Measurements from ENCODE around the gene ACP4. TPM values are rescaled to one million over a fixed set of nuclear protein-coding genes. Genes with fewer than 3 reads are reported as not detected.

The ACP4 gene
- total and polyA plus RNA-seq, 2 of the 13 experiments (the other 11 are each of a cell fraction or from before 2014, with no cell fraction given) = 0.08 TPM; not detected in 1

- H3K27ac ChIP-seq (ENCODE audit: extremely low read length, insufficient read depth, low read length) = no peak overlapping the region
- in situ Hi-C loops (cut with HindIII; ENCODE audit: extremely low pct_ligation_motif_present, low pct_unique_long_range_greater_than_20kb) (no loop called here), intact Hi-C loops (cut with micrococcal nuclease; ENCODE audit: unreplicated experiment) (no loop called here)
- H3K9ac ChIP-seq (ENCODE audit: insufficient read depth, low read depth, low read length) = no peak overlapping the region
- H4K20me1 ChIP-seq (ENCODE audit: insufficient read depth, low read length) = no peaks in the 10 kb centered on the region
- H2AFZ ChIP-seq (ENCODE audit: low read length) = no peak overlapping the region
- H3K4me1 ChIP-seq (ENCODE audit: insufficient read depth, low read length) = no peaks in the 10 kb centered on the region
- H3K79me2 ChIP-seq (ENCODE audit: insufficient read depth, low read length) = no peaks in the 10 kb centered on the region
- POLR2A ChIA-PET = no interaction called here
- TF ChIP-seq ZBTB21 (CRISPR knock-in tag; IDR thresholded peaks at IDR 0.05) (no peak), ZNF816 (CRISPR knock-in tag; IDR thresholded peaks at IDR 0.05; ENCODE audit: borderline replicate concordance) (no peak), KAT7 (CRISPR knock-in tag; IDR thresholded peaks at IDR 0.05; ENCODE audit: borderline replicate concordance) (no peak), ZNF234 (CRISPR knock-in tag; conservative IDR thresholded peaks at IDR 0.05) (no peak), REPIN1 (CRISPR knock-in tag; IDR thresholded peaks at IDR 0.05; ENCODE audit: borderline replicate concordance, low read depth) (no peak), ARNTL (CRISPR knock-in tag; IDR thresholded peaks at IDR 0.05) (no peak), TSC22D2 (CRISPR knock-in tag; IDR thresholded peaks at IDR 0.05; ENCODE audit: borderline replicate concordance) (no peak), GMEB2 (CRISPR knock-in tag; IDR thresholded peaks at IDR 0.05; ENCODE audit: low read depth) (no peak), GFI1 (CRISPR knock-in tag; IDR thresholded peaks at IDR 0.05; ENCODE audit: borderline replicate concordance) (no peak), ZNF724P (CRISPR knock-in tag; IDR thresholded peaks at IDR 0.05; ENCODE audit: borderline replicate concordance) (no peak), ZNF24 (IDR thresholded peaks at IDR 0.05) (no peak), EHMT2 (IDR thresholded peaks at IDR 0.05; ENCODE audit: borderline replicate concordance, low read depth, low read length) (no peak)
- TF ChIP-seq, protein P1, sequence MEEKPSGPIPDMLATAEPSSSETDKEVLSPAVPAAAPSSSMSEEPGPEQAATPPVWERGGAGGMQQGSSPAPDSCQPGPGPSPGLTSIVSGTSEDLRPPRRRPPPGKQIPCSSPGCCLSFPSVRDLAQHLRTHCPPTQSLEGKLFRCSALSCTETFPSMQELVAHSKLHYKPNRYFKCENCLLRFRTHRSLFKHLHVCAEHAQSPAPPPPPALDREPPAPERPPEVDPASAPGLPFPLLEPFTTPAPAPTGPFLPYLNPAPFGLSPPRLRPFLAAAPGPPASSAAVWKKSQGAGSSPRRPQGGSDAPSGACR (CRISPR knock-in tag; IDR thresholded peaks at IDR 0.05) = no peak
- TF ChIP-seq, protein P2, sequence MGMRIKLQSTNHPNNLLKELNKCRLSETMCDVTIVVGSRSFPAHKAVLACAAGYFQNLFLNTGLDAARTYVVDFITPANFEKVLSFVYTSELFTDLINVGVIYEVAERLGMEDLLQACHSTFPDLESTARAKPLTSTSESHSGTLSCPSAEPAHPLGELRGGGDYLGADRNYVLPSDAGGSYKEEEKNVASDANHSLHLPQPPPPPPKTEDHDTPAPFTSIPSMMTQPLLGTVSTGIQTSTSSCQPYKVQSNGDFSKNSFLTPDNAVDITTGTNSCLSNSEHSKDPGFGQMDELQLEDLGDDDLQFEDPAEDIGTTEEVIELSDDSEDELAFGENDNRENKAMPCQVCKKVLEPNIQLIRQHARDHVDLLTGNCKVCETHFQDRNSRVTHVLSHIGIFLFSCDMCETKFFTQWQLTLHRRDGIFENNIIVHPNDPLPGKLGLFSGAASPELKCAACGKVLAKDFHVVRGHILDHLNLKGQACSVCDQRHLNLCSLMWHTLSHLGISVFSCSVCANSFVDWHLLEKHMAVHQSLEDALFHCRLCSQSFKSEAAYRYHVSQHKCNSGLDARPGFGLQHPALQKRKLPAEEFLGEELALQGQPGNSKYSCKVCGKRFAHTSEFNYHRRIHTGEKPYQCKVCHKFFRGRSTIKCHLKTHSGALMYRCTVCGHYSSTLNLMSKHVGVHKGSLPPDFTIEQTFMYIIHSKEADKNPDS (CRISPR knock-in tag; IDR thresholded peaks at IDR 0.05) = no peak
- no peaks in the 10 kb centered on the region for H3K9me3 ChIP-seq (ENCODE audit: low read length)
- CTCF ChIA-PET (ENCODE audit: low intra/inter-chr PET ratio, low total read pairs) = no interaction called here
- no TSS peak for BruUV-seq (replicated peaks)
- no peak for FAIRE-seq
- no peak overlapping the region for H3K4me2 ChIP-seq (ENCODE audit: low read depth, low read length)
- no peaks in the 10 kb centered on the region; a peak in 1 of 5 replicates for H3K27me3 ChIP-seq (ENCODE audit: control insufficient read depth in 1 of 2, insufficient read depth in 2 of 2, low read length in 2 of 2)
- no peaks in the 10 kb centered on the region for H3K36me3 ChIP-seq (replicated peaks in 1 of 2; ENCODE audit: control insufficient read depth in 1 of 2, insufficient read depth in 2 of 2, low read length in 2 of 2)
- H3K4me3 ChIP-seq (replicated peaks in 1 of 3; ENCODE audit: insufficient read depth in 1 of 3, low read depth in 2 of 3, low read length in 3 of 3) = no peak overlapping the region
- 57% methylated on average over 13 of the region's 13 CpGs for WGBS (ENCODE audit: low lambda C conversion rate)
- no peak for ATAC-seq
- DNase-seq (ENCODE audit: low spot score) = no peak
Observed at GRCh38 chr19:50770888-50771287, 19.3 kb upstream of the ACP4 start.

Data from HepG2 (cell line).